Glomerular endothelial cell (primary cell): ENCODE measurements around the gene FMO2. TPM values are rescaled to one million over a fixed set of nuclear protein-coding genes. Genes with fewer than 3 reads are reported as not detected.

Source experiments
- DNase-seq: peaks from one replicate; pipeline ENCODE4 v3.0.0-alpha.2; 2011; ENCODE audit warnings: low read depth, low spot score; ENCODE audit errors: extremely low read depth
- total RNA-seq: library from RNA; depleted of rRNA; stranded (reverse); fragments of >200 nt; gene quantifications from 2 replicates; pipeline ENCODE4 v1.2.3, GENCODE V29; 2015

FMO2 gene
- total RNA-seq, 1 donor from 2014 or later: not detected

DNA sequence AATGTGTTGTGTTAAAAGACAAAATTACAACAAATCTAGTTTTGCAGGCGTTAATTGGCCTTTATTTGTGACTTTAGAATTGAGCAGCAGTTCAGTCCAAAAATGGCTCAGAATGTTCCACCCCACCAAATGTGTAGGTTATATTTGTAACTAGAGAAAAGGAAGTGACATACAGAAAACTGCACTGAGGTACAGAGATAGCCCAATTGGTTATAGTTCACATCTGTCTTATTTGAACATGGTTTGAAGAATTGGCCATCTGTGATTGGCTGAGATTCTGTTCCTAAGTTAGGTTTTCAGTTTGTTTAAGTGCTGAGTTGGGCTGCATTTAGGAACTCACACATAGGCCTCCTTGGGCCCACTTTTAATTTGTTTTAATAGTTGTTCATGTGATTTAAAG is 12.0 kb upstream of the FMO2 start:
- no peak for DNase-seq

DNA sequence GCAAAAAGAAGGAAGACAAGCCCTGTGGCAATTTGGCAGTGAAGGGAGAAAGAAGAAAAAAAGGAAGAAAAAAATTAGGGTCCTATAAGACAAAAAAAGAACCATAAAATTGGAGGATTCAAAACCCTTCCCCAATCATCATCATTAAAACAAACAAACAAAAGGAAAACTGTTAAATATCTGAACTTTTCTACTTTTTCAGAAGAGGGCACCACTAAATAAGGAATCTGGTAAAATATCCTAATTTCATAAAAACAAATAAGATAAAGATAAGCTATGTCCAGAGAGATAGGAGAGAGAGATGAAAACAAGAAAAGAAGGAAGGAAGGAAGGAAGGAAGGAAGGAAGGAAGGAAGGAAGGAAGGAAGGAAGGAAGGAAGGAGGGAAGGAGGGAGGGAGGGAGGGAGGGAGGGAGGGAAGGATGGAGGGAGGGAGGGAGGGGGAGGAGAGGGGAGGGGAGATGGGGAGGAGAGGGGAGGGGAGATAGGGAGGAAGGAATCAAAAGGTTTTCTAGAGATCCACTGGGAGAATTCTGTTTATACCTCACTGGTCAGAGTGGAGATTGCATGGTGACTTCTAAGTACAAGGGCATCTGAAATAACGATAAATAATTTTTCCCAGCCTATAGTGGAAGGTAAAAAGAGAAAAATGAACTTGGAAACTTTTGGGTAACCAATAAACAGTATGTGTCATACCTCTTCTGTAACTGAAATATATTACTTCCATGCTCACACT is 10.4 kb upstream of the FMO2 start:
- no peak for DNase-seq

DNA sequence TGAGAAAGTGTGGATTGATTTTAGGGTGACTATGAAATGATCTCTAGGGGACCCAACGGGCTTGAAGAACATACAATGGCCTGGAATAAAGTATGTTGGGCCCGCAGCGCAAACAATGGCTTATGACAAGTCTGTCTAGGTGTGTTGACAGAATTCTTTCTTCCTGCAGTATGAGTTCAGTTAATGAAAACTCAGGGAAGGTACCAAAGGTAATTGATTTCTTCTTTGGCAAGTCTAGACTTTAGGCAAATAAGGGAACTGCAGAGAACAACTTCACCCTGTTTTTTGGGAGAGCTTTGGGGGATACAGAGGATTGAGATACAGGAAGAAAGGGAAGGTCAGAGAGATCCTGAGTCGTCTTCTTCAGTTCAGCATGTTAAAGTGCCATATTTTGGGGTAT is 7.8 kb upstream of the FMO2 start:
- DNase-seq: no peak

DNA sequence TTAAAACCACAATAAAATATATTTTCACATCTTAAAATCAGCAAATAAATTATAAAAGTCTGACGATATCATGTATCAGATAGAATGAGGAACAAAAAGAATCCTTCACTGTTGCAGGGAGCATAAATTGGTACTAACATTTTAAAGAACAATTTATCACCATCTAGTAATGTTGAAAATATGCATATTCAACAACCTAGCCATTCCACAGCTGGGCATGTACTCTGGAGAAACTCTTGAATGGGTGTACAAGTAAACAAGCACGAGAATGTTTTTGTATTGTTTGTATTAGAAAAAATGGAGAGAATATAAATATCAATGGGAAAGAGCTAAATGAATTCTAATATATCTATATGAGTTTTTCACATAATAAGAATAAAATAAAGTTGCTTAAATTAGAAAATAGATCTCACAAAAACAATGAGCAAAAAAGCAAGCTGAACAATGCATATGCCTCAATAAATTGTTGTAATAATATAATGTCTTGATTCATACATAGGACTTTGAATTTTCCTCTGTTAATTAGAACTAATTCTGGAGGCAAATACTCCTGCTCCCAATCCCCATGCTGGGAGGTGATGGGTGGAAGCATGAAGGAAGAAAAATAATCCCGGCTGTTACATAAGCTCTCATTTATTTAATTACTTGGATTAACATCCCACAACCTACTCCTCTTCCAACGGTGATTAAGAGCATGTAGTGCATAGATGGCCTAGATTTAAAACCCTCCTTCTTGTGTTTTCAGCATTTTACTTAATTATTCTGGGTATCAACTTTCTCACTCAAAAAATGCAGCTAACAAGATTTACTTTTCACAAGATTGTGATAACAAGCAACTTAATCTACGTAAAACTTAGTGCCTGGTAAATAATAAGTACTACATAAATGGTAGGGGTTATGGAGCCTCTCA is 5.5 kb upstream of the FMO2 start:
- DNase-seq: no peak

DNA sequence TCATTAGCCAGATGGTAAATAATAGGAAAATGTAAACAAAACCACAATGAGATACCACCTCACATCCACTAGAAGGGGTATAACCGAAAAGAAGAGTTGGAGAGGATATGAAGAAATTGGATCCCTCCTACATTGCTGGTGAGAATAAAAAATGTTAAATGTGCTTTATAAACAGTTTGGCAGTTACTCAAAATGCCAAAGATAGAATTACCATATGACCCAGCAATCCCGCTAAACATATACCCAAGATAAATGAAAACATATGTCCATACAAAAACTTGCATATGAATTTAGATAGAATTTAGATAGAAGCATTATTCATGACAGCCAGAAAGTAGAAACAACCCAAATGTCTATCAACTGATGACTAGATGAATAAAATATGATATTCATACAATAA is 4.4 kb upstream of the FMO2 start:
- DNase-seq: no peak

DNA sequence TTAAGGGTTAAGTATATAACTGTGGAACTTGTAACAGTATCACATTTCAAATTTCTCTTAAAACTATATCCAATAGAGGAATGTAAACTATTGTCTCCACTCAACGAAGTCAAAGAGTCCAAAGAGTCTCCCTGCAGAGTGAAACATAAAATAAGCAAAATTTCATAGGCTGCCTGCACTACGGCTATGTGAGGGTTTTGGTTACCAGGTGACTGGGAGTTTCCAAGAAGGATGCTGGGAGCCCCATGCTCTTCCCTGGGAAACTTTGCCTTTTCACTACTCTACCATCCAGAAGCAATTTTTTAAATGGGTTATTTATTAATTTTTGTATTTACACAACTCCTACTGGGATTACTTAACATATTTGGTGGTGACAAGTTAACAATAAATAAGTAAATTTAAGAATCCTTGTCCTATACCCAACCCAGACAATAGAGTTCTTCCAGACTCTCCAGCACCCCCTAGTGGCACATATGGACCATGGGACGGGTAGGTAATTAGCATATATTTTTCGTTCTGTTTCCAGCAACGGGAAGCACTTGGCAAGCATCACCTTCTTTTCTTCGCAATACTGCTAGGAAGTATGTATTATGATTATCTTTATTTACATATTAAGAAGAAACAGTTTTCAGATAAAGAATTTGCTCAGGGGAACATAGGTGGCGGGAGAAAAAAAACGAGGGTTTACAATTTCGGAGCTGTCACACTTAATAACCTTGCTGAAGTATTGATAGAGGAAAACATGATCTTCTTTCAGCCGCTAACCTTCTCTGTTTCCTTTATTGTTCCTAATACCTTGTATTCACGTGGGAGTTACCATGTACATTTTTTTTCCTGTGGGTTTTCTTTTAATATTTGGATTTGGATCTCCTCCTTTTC is 3.5 kb downstream of the FMO2 start:
- peak; percentile 16 for DNase-seq

DNA sequence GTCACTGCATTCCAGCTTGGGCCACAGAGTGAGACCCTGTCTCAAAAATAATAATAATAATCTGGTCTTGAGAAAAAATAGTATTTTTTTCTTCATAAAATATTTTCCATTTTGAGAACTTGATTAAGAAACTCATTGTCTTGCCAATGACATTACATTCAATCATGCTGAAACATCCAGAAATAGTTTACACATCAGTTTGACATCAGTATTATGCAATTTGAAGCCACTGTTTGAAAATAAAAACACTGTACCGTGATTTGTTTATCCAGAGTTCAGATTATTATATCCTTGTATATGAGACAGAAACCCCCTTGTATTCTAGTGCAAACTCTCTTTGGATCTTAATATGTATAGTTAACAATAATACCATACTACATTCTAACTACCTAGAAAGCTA is 6.9 kb downstream of the FMO2 start:
- DNase-seq: no peak

- DNase-seq: no peak
Measured at GRCh38 chr1:171195767-171196166, 10.7 kb downstream of the FMO2 start.

DNA sequence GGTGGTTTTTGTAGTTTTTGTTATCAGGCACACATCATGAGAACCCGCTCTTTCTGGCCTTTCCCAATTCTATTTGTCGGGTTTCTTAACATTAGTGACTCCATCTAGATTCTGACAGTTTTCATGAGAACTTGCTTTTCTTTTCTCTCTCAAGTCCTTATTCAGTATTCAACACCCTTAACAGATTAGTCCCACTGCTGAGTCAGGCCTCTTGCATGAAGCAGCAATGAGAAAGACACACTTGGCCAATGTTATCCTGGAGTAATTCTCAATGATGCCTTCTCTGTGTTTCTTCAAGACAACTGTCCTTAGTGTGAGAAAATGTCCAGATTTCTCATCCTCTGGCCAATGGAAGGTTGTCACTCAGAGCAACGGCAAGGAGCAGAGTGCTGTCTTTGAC is 11.3 kb downstream of the FMO2 start:
- DNase-seq: no peak

GRCh38 chr1:171198081-171198480 is 13.0 kb downstream of the FMO2 start:
- no peak for DNase-seq

DNA sequence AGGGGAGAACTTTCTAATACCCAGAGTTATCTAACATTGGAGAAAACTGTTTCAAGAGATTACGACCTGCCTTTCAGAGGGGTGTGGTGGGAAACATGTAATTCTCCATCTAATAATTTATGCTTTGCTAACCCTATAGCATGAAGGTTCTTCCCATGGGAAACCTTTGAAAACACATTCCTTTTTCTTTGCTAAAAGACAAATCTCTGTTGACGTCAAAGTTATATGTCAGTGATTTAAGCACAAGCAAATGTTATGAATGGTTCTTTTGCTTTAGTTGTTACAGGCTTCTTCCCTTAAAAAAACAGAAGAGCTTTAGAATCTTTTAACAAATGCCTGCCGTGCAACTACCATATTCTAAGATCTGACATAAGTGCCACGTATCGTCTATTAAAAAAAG is 19.2 kb downstream of the FMO2 start:
- DNase-seq: no peak

DNA sequence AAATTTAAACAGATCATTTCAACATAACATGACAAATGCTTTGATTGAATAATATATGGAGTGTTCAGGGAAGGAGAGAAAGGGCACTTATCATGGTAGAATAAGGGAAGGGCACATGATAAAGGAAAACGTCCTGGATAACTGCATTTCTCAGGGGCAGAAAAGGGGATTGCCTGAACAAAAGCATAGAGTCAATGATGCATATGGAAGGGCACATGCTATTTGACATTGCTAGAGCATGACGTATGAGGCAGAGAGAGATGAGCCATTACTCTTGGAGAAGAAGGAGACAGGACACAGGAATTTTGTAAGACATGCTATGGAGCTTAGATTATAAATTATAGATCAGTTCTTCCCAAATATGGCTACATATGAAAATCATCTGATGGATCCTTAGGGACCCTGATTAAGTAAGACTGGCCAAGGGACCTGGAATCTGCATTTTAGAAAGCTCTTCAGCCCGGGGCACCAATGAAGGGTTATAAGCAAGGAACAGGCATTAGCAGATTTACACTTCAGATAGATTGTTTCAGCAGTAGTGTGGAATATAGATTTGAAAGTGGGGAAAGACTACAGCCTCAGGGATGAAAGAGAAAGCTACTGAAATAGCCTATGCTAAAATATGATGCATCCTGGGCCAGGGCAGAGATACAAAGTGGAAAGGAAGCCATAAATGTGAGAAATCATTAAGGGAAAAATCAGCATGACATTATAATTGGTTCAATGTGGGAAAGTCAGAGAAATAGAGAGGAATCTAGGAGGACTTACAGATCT is 21.3 kb downstream of the FMO2 start:
- no peak for DNase-seq

DNA sequence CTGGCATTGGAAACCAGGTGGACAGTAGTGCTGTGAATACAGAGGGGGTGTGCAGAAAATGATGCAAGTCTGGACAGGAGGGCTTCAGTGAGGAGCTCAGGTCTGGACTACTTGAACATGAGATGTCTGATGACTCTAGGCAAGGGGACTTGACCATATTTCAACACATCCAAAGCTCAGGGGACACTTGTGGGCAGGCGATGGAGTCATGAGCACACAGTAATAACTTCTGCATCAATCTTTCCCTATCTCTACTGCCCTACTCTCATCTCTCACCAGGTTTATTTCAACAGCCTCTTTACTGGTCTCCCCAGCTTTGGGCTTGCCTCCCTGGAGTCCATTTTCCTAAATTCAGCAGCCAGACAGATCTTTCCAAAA is 21.9 kb downstream of the FMO2 start:
- DNase-seq: no peak

- DNase-seq: no peak
Measured at GRCh38 chr1:171207377-171207776, 22.3 kb downstream of the FMO2 start.

- DNase-seq: no peak
Measured at GRCh38 chr1:171210355-171210754, 25.3 kb downstream of the FMO2 start.

DNA sequence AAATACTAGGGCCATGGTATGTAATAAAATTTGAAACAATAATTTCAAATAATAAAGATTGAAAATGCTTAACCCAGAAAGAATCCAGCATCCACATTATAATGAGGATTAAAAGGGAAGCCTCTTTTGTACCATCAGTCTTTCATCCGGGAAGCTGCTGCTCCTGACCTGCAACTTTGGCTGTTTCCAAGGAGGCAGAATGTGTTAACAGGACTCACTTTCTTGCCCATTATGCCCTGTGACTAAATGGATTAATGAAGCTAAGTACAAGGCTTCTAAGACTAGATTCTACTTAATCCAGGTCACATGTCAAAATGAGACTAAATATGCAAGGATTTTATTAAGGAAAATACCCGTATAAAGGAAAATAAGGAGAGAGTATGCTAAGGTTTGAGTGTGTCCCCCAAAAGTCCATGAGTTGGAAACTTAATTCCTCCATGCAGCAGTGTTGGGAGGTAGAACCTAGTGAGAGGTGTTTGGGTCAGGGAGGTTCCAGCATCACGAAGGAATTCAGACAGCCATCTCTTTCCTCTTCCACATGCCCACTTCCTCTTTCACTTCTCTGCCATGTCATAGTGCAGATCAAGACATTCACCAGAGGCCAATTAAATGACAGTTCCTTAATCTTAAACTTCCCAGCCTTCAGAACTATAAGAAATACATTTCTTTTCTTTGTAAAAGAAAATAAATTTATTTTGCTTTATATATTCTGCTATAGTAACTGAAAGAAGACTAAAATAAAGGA is 27.7 kb downstream of the FMO2 start:
- no peak for DNase-seq

DNA sequence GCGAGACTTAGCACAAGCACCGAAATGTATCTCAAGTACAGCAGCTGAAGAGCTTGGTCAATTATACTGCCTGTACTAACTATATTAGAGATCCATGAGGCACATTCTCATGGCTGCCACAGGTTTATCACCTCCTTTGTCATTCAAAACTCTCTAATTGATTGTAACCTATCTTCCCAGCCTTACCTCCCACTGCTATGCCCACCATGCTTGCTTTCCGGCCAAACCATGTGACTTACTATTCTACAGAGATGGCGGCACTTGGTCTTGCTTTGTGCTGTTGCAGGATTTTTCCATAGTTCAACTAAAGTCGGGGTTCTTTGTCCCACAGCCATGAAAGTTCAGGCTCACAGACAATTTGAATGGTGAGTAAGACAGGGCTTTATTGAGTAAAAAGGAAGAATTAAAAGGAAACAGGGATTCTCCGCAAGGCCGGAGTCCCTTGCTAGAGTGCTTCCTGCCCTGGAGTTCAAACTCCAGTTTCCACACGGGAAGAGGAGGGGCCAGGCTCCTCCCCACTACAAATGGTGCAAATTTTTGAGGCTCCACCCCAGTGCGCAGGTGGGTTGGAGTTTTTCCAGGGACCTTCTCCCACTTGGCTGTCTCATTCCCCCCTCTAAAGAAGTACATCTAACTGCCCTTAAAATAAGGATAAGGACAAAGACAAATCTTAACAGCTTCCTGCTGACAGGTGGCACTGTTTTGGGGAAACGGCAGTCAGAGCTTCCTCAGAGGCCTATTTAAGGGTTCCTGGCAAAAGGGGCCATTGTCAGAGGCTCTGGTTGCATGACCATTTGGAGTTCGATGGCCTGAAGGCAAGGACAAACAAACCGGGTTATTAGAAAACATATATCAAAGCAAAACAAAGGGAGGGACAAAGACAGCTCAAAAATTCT is 28.7 kb downstream of the FMO2 start:
- DNase-seq: no peak

DNA sequence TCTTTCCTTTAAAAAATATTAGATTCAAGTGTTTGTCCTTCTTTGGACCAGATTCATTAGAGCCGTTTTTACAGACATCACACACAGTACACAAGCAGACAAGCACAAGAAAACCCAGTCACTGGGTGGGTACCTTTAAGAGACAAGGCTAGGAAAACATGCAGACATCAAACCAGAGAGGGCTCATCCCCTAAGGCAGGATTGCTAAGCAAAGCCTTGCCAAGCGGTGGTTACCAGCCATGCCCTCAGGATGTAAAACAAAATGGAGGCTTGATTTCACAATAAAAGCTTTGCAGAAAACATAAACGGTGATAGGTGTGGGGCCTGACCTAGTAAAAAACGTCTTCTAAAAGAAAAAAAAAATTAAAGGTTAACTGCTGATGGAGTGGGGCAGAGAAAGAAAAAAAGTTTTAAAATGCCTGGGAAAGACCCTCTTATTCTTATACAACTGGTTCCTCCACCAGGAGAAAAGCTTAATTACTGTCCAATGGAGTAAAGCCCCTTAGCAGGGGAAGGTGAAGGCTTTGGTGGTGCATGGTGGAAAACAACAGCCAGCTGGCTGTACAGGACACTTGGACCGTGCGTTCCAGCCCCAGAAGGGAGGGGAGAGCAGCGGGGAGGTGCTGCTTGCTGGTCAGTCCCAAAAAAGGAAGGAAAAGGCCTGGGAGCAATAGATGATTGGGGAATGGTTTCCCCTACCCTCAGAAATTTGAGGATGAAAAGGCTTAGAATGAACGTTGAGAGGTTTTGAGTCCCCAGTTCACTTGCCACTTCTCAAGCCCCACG is 32.8 kb downstream of the FMO2 start:
- DNase-seq: no peak
